OCI-LY7 (cell line): Measurements from ENCODE around the gene MACROH2A1.

Experiments used
- CTCF ChIP-seq: fragments of 200-600 bp; sonication (generic); conservative IDR thresholded peaks from 2 replicates; pipeline ENCODE4 v1.5.1; 2014; ENCODE audit warnings: mild to moderate bottlenecking, antibody characterized with exemption, low read length, moderate library complexity, mixed read lengths
- EZH2phosphoT487 ChIP-seq: fragments of 200-600 bp; sonication (generic); IDR thresholded peaks from 2 replicates; pipeline ENCODE4 v1.6.1; 2018; ENCODE audit warnings: low read depth, borderline replicate concordance, mild to moderate bottlenecking, mixed run types, antibody characterized with exemption, low read length, moderate library complexity, mixed read lengths

- no peak for TF ChIP-seq CTCF
- TF ChIP-seq EZH2phosphoT487: no peak
Observed at GRCh38 chr5:135353952-135354721, 44.9 kb downstream of the MACROH2A1 start.
